Hepatic stellate cell (primary cell): Measurements from ENCODE around the gene SHF.
A peak's percentile ranks its signal among the peaks of the same experiment; 100 is the strongest.

Experiments used
- DNase-seq: peaks from one replicate; pipeline ENCODE4 v3.0.0; 2011; ENCODE audit warnings: low spot score

Gene SHF

GRCh38 chr15:45198337-45199135 is 10.8 kb upstream of the SHF start:
- peak; percentile 90 for DNase-seq

- no peak for DNase-seq
Observed at GRCh38 chr15:45197512-45197911, 9.7 kb upstream of the SHF start.

DNA sequence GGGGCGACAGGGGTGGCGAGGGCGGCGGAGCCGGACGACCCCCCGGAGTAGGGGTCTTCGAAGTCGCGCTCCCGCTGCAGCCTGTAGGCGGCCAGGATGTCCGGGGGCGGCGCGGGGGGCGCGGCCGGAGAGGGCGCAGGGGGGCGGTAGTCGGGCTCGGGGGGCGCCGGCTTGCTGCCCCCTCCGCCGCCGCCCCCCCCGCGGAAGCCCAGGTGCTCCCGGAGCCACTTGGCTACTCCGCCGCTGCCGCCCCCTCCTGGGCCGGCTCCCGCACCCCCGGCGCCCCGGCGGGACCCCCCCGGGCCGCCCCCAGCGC is 230 bp downstream of the SHF start:
- DNase-seq: no peak

GRCh38 chr15:45186771-45187577 is 792 bp downstream of the SHF start:
- DNase-seq: no peak

DNA sequence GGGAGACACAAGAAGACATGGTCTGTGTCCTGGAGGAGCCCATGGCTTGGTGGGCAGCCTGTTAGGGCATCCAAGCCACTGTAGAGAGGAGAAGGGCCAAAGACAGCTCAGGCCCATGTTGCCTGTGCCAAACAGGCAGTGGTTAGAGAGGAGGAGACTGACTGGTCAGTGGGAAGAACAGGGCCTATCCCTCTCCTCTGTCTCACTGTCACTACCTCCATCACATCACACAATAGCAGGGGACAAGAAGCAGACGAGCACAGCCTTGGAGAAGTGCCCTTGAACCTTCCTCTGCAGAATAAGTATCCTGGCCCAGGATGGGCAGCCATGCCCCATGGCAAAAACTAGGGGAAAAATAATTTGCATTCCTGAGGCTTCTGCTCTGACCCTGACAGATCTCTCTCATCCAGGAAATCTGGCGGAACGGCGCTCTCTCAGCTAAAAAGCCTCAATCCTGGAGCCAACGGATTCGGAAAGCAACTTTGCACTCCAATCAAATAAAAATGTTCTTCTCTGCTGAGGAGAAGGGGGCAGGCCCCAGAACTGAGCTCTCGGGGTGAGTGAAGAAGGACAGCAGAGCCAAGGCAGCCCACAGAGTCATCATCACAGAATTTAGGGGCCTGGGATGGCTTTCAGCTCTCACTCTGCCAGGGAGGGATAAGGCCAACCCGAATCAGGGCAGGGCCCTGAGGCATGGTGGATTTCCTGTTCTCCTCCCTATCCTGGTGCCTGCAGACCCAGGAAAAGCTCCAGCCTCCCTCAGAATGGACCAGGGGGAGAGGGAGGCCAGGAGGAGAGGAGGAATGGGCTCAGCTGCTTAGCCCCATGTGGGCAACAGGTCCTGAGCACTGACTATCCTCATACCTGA is 1.6 kb downstream of the SHF start:
- no peak for DNase-seq

GRCh38 chr15:45185069-45185779 is 2.5 kb downstream of the SHF start:
- no peak for DNase-seq

GRCh38 chr15:45184562-45185041 is 3.2 kb downstream of the SHF start:
- no peak for DNase-seq

GRCh38 chr15:45183511-45183910 is 4.3 kb downstream of the SHF start:
- no peak for DNase-seq

- DNase-seq: no peak
Observed at GRCh38 chr15:45182996-45183395, 4.8 kb downstream of the SHF start.

GRCh38 chr15:45181491-45182285 is 6.1 kb downstream of the SHF start:
- no peak for DNase-seq

GRCh38 chr15:45180648-45181436 is 6.9 kb downstream of the SHF start:
- DNase-seq: no peak

GRCh38 chr15:45180201-45180600 is 7.6 kb downstream of the SHF start:
- no peak for DNase-seq

- no peak for DNase-seq
Observed at GRCh38 chr15:45179221-45179985, 8.4 kb downstream of the SHF start.

DNA sequence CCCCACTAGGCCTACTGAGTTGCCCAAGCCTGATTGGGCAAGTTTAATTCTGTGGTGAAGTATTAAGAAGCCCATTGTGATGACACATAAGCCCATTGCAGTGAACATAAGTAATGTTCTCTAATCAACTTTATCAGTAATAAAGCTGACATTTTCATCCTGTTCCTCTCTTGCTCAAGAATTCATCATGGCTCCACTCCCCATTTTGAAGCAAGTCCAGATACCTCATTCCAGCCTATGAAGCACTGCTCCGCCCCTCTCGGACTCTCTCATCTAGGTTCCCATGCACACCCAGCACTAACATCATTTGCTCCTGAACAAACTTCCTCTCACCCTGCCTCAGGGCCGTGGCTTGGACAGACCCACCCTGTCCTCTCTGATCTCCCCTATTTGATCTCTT is 10.5 kb downstream of the SHF start:
- DNase-seq: no peak

- DNase-seq: no peak
Observed at GRCh38 chr15:45174577-45174976, 13.2 kb downstream of the SHF start.

- DNase-seq: no peak
Observed at GRCh38 chr15:45174069-45174468, 13.7 kb downstream of the SHF start.

DNA sequence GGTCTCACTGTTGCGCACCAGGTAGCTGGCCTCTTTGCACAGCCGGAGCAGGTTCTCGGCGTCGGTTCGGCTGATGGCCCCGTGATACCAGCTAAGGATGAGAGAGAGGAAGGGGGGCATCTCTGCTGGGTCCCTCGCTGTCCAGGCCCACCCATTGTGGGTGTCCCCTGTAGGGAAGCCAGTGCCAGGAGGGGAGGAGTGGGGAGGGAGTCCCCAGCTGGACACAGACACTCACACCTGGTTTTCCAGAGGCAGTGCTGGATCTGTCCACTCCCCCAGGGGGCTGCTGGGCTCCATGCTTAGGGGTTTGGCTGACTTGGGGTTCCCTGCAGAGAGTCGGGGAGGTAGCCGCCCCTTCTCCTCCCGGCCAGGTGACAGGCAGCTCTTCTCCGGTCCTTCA is 15.9 kb downstream of the SHF start:
- DNase-seq: no peak

- DNase-seq: no peak
Observed at GRCh38 chr15:45169608-45170480, 17.9 kb downstream of the SHF start.
